Neural progenitor cell (in vitro differentiated cells): ENCODE results near the gene ZSCAN18. TPM values are rescaled to one million over a fixed set of nuclear protein-coding genes. Genes with fewer than 3 reads are reported as not detected.
"Not testable (repeated sequence)": the region's sequence is repeated elsewhere in the genome, so short reads cannot be mapped to it uniquely, and the experiment has no call there.

Experiments used
- DNase-seq: peaks from one replicate; pipeline ENCODE4 v3.0.0-alpha.2; 2016; ENCODE audit warnings: low spot score
- H2AFZ ChIP-seq: fragments of 200-600 bp; sonication (generic); replicated peaks from 2 replicates; pipeline ENCODE4 v1.6.1; 2016; ENCODE audit warnings: antibody characterized with exemption
- H3F3A ChIP-seq: fragments of 200-600 bp; sonication (generic); 2 replicates; pipeline ENCODE4 v1.6.1; 2016; ENCODE audit warnings: antibody characterized with exemption, low read depth
- H3K27ac ChIP-seq: fragments of 200-600 bp; sonication (generic); 2 replicates; pipeline ENCODE4 v1.5.1; 2016; ENCODE audit warnings: mild to moderate bottlenecking
- H3K27me3 ChIP-seq: fragments of 200-600 bp; sonication (generic); 2 replicates; pipeline ENCODE4 v1.6.1; 2016; ENCODE audit warnings: mild to moderate bottlenecking, moderate library complexity
- H3K36me3 ChIP-seq: fragments of 200-600 bp; sonication (generic); 2 replicates; pipeline ENCODE4 v1.5.1; 2016
- H3K4me1 ChIP-seq: fragments of 200-600 bp; sonication (generic); 2 replicates; pipeline ENCODE4 v1.6.1; 2016; ENCODE audit warnings: mixed run types
- H3K4me2 ChIP-seq: fragments of 200-600 bp; sonication (generic); 2 replicates; pipeline ENCODE4 v1.6.1; 2016
- H3K4me3 ChIP-seq: fragments of 200-600 bp; sonication (generic); 2 replicates; pipeline ENCODE4 v1.5.1; 2016
- H3K79me2 ChIP-seq: fragments of 200-600 bp; sonication (generic); 2 replicates; pipeline ENCODE4 v1.6.1; 2016; ENCODE audit warnings: low read depth
- H3K9ac ChIP-seq: fragments of 200-600 bp; sonication (generic); 2 replicates; pipeline ENCODE4 v1.6.1; 2016
- H3K9me3 ChIP-seq: fragments of 200-600 bp; sonication (generic); 2 replicates; pipeline ENCODE4 v1.5.1; 2016; ENCODE audit warnings: low read depth
- H4K20me1 ChIP-seq: fragments of 200-600 bp; sonication (generic); 2 replicates; pipeline ENCODE4 v1.6.1; 2016; ENCODE audit warnings: low read depth
- H3K27ac Mint-ChIP-seq: 3 replicates; pipeline ENCODE4 v1.8.0; 2021; ENCODE audit warnings: mixed read lengths
- H3K27me3 Mint-ChIP-seq: 2 replicates; pipeline ENCODE4 v1.8.0; 2022; ENCODE audit warnings: low read depth, mild to moderate bottlenecking, inconsistent platforms, moderate library complexity, mixed read lengths; ENCODE audit not compliant: insufficient read depth
- H3K36me3 Mint-ChIP-seq: 3 replicates; pipeline ENCODE4 v1.8.0; 2021; ENCODE audit warnings: mixed read lengths
- H3K4me1 Mint-ChIP-seq: 3 replicates; pipeline ENCODE4 v1.8.0; 2021; ENCODE audit warnings: mixed read lengths
- H3K4me3 Mint-ChIP-seq: 3 replicates; pipeline ENCODE4 v1.8.0; 2021; ENCODE audit warnings: mild to moderate bottlenecking, moderate library complexity, mixed read lengths
- H3K9me3 Mint-ChIP-seq: 3 replicates; pipeline ENCODE4 v1.8.0; 2020; ENCODE audit warnings: mixed read lengths
- CTCF ChIP-seq: fragments of 200-600 bp; sonication (generic); IDR thresholded peaks from 2 replicates; pipeline ENCODE4 v1.5.1; 2017; ENCODE audit warnings: antibody characterized with exemption, mild to moderate bottlenecking
- EZH2 ChIP-seq: fragments of 200-600 bp; sonication (generic); IDR thresholded peaks from 2 replicates; pipeline ENCODE4 v1.6.1; 2017; ENCODE audit warnings: antibody characterized with exemption, mild to moderate bottlenecking, moderate library complexity
- EZH2phosphoT487 ChIP-seq: fragments of 200-600 bp; sonication (generic); IDR thresholded peaks from 2 replicates; pipeline ENCODE4 v1.6.1; 2017; ENCODE audit warnings: antibody characterized with exemption
- total RNA-seq: library from RNA; depleted of rRNA; stranded (reverse); fragments of >200 nt; gene quantifications from 2 replicates; pipeline ENCODE4 v1.2.3, GENCODE V29; 2015; ENCODE audit warnings: low replicate concordance

Gene ZSCAN18, protein sequence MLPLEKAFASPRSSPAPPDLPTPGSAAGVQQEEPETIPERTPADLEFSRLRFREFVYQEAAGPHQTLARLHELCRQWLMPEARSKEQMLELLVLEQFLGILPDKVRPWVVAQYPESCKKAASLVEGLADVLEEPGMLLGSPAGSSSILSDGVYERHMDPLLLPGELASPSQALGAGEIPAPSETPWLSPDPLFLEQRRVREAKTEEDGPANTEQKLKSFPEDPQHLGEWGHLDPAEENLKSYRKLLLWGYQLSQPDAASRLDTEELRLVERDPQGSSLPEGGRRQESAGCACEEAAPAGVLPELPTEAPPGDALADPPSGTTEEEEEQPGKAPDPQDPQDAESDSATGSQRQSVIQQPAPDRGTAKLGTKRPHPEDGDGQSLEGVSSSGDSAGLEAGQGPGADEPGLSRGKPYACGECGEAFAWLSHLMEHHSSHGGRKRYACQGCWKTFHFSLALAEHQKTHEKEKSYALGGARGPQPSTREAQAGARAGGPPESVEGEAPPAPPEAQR
- total RNA-seq: 49.1 and 144 TPM in 2 replicates

DNA sequence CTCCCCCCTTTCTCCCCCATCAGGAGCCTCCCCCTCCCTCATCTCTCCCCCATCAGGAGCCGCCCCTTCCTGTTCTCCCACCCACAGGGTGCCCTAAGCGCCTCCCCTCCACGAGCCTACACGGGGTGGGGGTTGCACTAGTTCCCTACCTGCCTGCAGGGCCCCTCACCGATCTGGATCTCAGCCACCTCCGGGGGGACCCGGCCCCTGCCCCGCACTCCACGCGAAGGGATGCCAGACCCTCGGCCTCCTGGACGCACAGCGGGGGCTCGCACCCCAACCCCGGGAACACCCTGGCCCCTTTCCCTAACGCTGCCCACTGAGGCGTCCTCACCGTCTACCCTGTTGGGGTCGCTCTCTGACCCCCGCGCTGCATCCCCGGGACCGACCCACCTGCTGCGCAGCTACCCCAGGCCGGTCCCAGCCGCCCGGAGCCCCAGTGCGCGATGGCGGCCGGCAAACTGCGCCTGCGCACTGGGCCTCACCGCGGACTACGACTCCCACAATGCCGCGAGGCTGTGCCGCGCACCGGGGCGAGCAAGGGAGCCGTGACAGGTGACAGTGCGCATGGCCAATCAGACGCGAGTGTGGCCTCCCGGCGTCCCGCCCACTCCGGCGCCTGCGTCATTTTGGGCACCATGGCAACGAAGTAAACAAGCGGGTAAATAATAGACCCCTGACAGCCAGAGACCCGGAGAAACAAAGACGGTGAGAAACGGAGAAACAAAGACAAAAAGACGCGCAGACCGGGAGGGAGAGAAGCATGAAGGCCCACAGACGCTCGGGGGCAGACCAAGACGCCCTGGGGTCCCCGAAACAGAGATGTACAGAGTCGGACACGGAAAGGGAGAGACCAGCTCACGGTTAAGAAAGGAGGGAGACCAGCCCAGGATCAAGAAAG is at the start of gene ZSCAN18:
ZSCAN18 (minus strand) TSS at position 451 of the 901 bp plus-strand sequence. CDS start 7,964 bp downstream, outside the sequence.
- Mint-ChIP-seq H3K9me3 (peaks cover 66% of the 10 kb centered on the region), H3K4me1 (peaks cover 5% of the 10 kb centered on the region), H3K4me3 (peak within 1 kb of the TSS; percentile 89), H3K27me3 (peaks cover 8% of the 10 kb centered on the region), H3K36me3 (peaks cover 24% of the 10 kb centered on the region), H3K27ac (peak within 1 kb of the TSS; percentile 100)
- peak; percentile 100 for DNase-seq
- Histone ChIP-seq H2AFZ (peak within 1 kb of the TSS; percentile 97), H3K36me3 (no peaks in the 10 kb centered on the region), H3K27me3 (no peaks in the 10 kb centered on the region), H3K9me3 (no peaks in the 10 kb centered on the region), H4K20me1 (no peaks in the 10 kb centered on the region), H3K4me2 (peak within 1 kb of the TSS; percentile 85), H3K4me3 (peak within 1 kb of the TSS; percentile 99), H3K27ac (peak within 1 kb of the TSS; percentile 95), H3K4me1 (no peaks in the 10 kb centered on the region), H3F3A (peaks cover 4% of the 10 kb centered on the region), H3K79me2 (peaks cover 44% of the 10 kb centered on the region), H3K9ac (peak within 1 kb of the TSS; percentile 99)
- TF ChIP-seq EZH2 (no peak), CTCF (peak; percentile 12)

DNA sequence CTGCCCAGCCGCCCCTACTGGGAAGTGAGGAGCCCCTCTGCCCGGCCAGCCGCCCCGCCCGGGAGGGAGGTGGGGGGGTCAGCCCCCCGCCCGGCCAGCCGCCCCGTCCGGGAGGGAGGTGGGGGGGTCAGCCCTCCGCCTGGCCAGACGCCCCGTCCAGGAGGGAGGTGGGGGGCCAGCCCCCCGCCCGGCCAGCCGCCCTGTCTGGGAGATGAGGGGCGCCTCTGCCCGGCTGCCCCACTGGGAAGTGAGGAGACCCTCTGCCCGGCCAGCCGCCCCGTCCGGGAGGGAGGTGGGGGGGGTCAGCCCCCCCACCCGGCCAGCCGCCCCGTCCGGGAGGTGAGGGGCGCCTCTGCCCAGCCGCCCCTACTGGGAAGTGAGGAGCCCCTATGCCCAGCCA is 49.4 kb upstream of the ZSCAN18 start:
- H3K4me3 Mint-ChIP-seq, H3K4me2 ChIP-seq, H3K9ac ChIP-seq, H2AFZ ChIP-seq, H3K27ac ChIP-seq, H3K27ac Mint-ChIP-seq, H4K20me1 ChIP-seq, H3K27me3 Mint-ChIP-seq, H3K4me1 Mint-ChIP-seq, H3F3A ChIP-seq, H3K27me3 ChIP-seq, DNase-seq, H3K4me1 ChIP-seq, H3K4me3 ChIP-seq: not testable (repeated sequence)
- Mint-ChIP-seq H3K9me3 (peaks cover 65% of the 10 kb centered on the region), H3K36me3 (peaks cover 30% of the 10 kb centered on the region)
- H3K9me3 ChIP-seq: peaks cover 22% of the 10 kb centered on the region
- H3K36me3 ChIP-seq: peaks cover 24% of the 10 kb centered on the region
- peaks cover 65% of the 10 kb centered on the region for H3K79me2 ChIP-seq

DNA sequence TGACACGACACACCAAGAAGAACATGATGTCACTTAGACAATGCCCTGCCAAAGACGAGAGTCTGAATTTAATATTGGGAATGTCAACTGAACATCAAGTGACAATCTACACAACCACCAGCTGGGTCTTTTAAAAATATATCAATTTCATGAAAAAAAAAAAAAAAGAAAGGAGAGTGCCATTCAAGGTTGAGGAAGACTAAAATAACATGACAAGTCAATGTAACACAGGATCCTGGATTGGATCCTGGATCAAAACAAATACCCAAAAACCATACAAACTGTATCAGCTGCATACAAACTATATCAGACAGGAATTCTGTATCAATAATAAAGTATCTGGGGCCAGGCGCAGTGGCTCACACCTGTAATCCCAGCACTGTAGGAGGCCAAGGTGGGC is 47.8 kb upstream of the ZSCAN18 start:
- Histone ChIP-seq H3K27me3 (no peaks in the 10 kb centered on the region), H3K4me3 (no peak overlapping the region), H2AFZ (no peak overlapping the region), H4K20me1 (no peaks in the 10 kb centered on the region), H3K4me2 (no peak overlapping the region), H3K36me3 (peaks cover 31% of the 10 kb centered on the region), H3F3A (no peaks in the 10 kb centered on the region), H3K4me1 (no peaks in the 10 kb centered on the region), H3K9ac (no peak overlapping the region), H3K79me2 (peaks cover 54% of the 10 kb centered on the region), H3K9me3 (peaks cover 29% of the 10 kb centered on the region), H3K27ac (no peak overlapping the region)
- H3K27me3 Mint-ChIP-seq: peaks cover 7% of the 10 kb centered on the region
- no peak overlapping the region for H3K27ac Mint-ChIP-seq
- peaks cover 33% of the 10 kb centered on the region for H3K36me3 Mint-ChIP-seq
- peaks cover 6% of the 10 kb centered on the region for H3K4me1 Mint-ChIP-seq
- no peak for DNase-seq
- no peak for TF ChIP-seq EZH2phosphoT487
- TF ChIP-seq EZH2: no peak
- TF ChIP-seq CTCF: no peak
- peaks cover 62% of the 10 kb centered on the region for H3K9me3 Mint-ChIP-seq
- no peak overlapping the region for H3K4me3 Mint-ChIP-seq
